Endodermal cell (in vitro differentiated cells): ENCODE measurements around the gene IGF2R. TPM values are rescaled to one million over a fixed set of nuclear protein-coding genes. Genes with fewer than 3 reads are reported as not detected.
A peak's percentile ranks its signal among the peaks of the same experiment; 100 is the strongest.

Experiments used
- DNase-seq: peaks from one replicate; pipeline ENCODE4 v3.0.0-alpha.2; 2017
- H3K27ac ChIP-seq: 2 replicates; pipeline ENCODE4 v1.5.1; 2013; ENCODE audit warnings: mild to moderate bottlenecking, low read depth, low read length, moderate library complexity
- H3K27me3 ChIP-seq: 2 replicates; pipeline ENCODE4 v1.6.1; 2013; ENCODE audit warnings: mild to moderate bottlenecking, low read length, moderate library complexity; ENCODE audit not compliant: insufficient read depth, control insufficient read depth, poor library complexity, severe bottlenecking
- H3K36me3 ChIP-seq: 2 replicates; pipeline ENCODE4 v1.7.0; 2013; ENCODE audit warnings: mild to moderate bottlenecking, low read length, moderate library complexity; ENCODE audit not compliant: control insufficient read depth, insufficient read depth
- H3K4me1 ChIP-seq: one replicate; pipeline ENCODE4 v1.7.0; 2013; ENCODE audit warnings: low read length; ENCODE audit not compliant: control insufficient read depth, insufficient read depth
- H3K4me3 ChIP-seq: 2 replicates; pipeline ENCODE4 v1.5.1; 2013; ENCODE audit warnings: mild to moderate bottlenecking, low read length, moderate library complexity
- H3K9ac ChIP-seq: 2 replicates; pipeline ENCODE4 v1.6.1; 2013; ENCODE audit warnings: mild to moderate bottlenecking, low read length, moderate library complexity; ENCODE audit not compliant: poor library complexity, severe bottlenecking; ENCODE audit errors: extremely low read depth
- H3K9me3 ChIP-seq: 2 replicates; pipeline ENCODE4 v1.6.1; 2013; ENCODE audit warnings: mild to moderate bottlenecking, low read length, moderate library complexity; ENCODE audit not compliant: control insufficient read depth
- H3K27ac Mint-ChIP-seq: 2 replicates; pipeline ENCODE4 v1.8.0; 2020; ENCODE audit warnings: mixed read lengths
- H3K27me3 Mint-ChIP-seq: 2 replicates; pipeline ENCODE4 v1.8.0; 2021; ENCODE audit warnings: mild to moderate bottlenecking, mixed read lengths; ENCODE audit not compliant: insufficient read depth
- H3K36me3 Mint-ChIP-seq: 2 replicates; pipeline ENCODE4 v1.8.0; 2020; ENCODE audit warnings: low read depth, mixed read lengths
- H3K4me1 Mint-ChIP-seq: 2 replicates; pipeline ENCODE4 v1.8.0; 2020; ENCODE audit warnings: mixed read lengths
- H3K4me3 Mint-ChIP-seq: 2 replicates; pipeline ENCODE4 v1.8.0; 2020; ENCODE audit warnings: mild to moderate bottlenecking, moderate library complexity, mixed read lengths
- H3K9me3 Mint-ChIP-seq: 2 replicates; pipeline ENCODE4 v1.8.0; 2020; ENCODE audit warnings: mild to moderate bottlenecking, mixed read lengths
- WGBS, 2 experiments: methylation state at CpG; one replicate each; pipeline versions ENCODE4 v1.1.5 to v1.1.7; 2013; ENCODE audit warnings: missing lambda C conversion rate in 2 of 2, mixed read lengths in 1 of 2; ENCODE audit not compliant: insufficient coverage in 1 of 2, insufficient read length in 1 of 2; 5-methylcytosine and 5-hydroxymethylcytosine counted together
- total RNA-seq, 2 donors: library from RNA; stranded (reverse); fragmentation: NEBNext Ultra II Directional in 1 of 2; extraction: Animal tissue kit (Norgen Biotek cat#: 25700) in 1 of 2; gene quantifications; 2 replicates in 1 of 2; 3 replicates in 1 of 2; pipeline ENCODE4 v1.2.1, GENCODE V29; 2021
- TF ChIP-seq, protein P1 (sequence below): fragments of 200-600 bp; sonication (generic); conservative IDR thresholded peaks from 2 replicates; pipeline ENCODE4 v1.5.0; 2021; ENCODE audit warnings: antibody characterized with exemption, mild to moderate bottlenecking

Gene IGF2R
- total RNA-seq, 2 donors from 2014 or later: 103 to 130 TPM

DNA sequence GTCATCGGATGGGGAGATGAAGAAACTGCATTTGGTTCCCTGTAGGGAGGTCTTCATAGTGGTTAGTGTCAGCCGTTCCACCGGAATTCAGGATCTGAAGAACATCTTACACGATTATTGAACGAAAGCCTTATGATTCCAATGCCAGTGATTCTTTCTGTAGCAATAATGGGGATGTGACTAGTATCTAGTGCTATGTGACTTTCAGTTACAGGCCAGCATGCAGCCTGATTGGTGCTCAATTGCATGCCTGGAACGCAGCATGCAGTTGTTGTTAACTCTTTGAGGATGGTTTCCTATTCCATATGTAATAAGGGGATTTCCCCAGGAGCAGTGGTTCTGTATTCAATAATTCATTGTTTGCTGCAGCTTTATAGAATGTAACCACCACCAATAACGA, 81.1 kb downstream of the IGF2R start:
- Histone ChIP-seq H3K27me3 (no peaks in the 10 kb centered on the region), H3K27ac (no peak overlapping the region), H3K4me1 (no peaks in the 10 kb centered on the region), H3K9me3 (no peaks in the 10 kb centered on the region), H3K36me3 (peaks cover 90% of the 10 kb centered on the region), H3K9ac (no peak overlapping the region), H3K4me3 (no peak overlapping the region)
- peak overlapping the region; percentile 48 for H3K27ac Mint-ChIP-seq
- WGBS, 2 experiments: 96 to 100% methylated on average over 7 of the region's 7 CpGs
- no peak overlapping the region for H3K4me3 Mint-ChIP-seq
- peaks cover 87% of the 10 kb centered on the region for H3K36me3 Mint-ChIP-seq
- no peaks in the 10 kb centered on the region for H3K27me3 Mint-ChIP-seq
- no peak for DNase-seq
- H3K4me1 Mint-ChIP-seq: no peaks in the 10 kb centered on the region
- TF ChIP-seq, protein P1, sequence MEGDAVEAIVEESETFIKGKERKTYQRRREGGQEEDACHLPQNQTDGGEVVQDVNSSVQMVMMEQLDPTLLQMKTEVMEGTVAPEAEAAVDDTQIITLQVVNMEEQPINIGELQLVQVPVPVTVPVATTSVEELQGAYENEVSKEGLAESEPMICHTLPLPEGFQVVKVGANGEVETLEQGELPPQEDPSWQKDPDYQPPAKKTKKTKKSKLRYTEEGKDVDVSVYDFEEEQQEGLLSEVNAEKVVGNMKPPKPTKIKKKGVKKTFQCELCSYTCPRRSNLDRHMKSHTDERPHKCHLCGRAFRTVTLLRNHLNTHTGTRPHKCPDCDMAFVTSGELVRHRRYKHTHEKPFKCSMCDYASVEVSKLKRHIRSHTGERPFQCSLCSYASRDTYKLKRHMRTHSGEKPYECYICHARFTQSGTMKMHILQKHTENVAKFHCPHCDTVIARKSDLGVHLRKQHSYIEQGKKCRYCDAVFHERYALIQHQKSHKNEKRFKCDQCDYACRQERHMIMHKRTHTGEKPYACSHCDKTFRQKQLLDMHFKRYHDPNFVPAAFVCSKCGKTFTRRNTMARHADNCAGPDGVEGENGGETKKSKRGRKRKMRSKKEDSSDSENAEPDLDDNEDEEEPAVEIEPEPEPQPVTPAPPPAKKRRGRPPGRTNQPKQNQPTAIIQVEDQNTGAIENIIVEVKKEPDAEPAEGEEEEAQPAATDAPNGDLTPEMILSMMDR: no peak
- H3K9me3 Mint-ChIP-seq: no peaks in the 10 kb centered on the region

DNA sequence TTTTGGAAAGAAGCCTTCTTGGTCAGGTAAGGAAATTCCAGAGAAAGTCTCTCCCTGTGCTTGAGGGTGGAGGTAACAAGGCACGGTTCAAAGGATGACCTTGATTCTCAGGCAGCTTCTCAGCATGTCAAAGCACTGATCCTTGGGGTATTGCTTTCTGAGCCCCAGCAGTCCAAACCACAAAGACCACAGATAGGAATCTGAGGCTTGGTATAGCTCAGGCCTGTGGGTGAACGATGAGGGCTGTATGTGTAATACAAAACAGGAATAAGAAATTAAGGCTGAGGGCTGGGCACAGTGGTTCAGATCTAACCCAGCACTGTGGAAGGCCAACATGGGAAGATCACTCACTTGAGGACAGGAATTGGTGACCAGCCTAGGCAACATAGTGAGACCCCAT, 82.5 kb downstream of the IGF2R start:
- Histone ChIP-seq H3K4me1 (no peaks in the 10 kb centered on the region), H3K27ac (no peak overlapping the region), H3K4me3 (no peak overlapping the region), H3K9ac (no peak overlapping the region), H3K27me3 (no peaks in the 10 kb centered on the region), H3K9me3 (no peaks in the 10 kb centered on the region), H3K36me3 (peaks cover 90% of the 10 kb centered on the region)
- TF ChIP-seq, protein P1: no peak
- H3K36me3 Mint-ChIP-seq: peaks cover 88% of the 10 kb centered on the region
- H3K4me1 Mint-ChIP-seq: no peaks in the 10 kb centered on the region
- H3K27me3 Mint-ChIP-seq: no peaks in the 10 kb centered on the region
- H3K4me3 Mint-ChIP-seq: no peak overlapping the region
- WGBS, 2 experiments: 98 to 100% methylated on average over 1 to 2 of the region's 2 CpGs
- no peak for DNase-seq
- H3K9me3 Mint-ChIP-seq: no peaks in the 10 kb centered on the region
- no peak overlapping the region for H3K27ac Mint-ChIP-seq

DNA sequence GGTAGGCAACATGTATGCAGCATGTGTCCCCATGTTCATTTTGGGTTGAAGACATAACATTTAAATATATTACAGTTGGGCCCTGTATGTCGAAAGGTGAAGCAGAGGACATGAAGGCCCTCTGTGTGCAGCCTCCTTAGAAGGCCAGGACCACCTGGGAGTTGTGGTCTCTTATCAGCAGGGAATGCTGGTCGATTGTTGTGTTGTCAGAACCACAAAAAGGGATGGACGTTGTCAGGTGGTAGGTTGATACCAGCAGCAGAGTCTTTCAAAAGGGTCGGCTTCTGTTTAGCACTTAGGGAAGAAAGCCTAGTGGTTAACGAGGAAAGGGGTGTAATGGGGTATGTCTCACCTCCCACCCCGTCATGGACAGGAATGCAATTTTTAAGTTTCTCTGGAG, 85.4 kb downstream of the IGF2R start:
- H3K4me3 Mint-ChIP-seq: no peak overlapping the region
- H3K4me1 Mint-ChIP-seq: no peaks in the 10 kb centered on the region
- 84 to 89% methylated on average over 4 to 6 of the region's 6 CpGs for WGBS, 2 experiments
- H3K4me3 ChIP-seq: no peak overlapping the region
- no peaks in the 10 kb centered on the region for H3K9me3 ChIP-seq
- TF ChIP-seq, protein P1: no peak
- no peaks in the 10 kb centered on the region for H3K27me3 ChIP-seq
- no peaks in the 10 kb centered on the region for H3K9me3 Mint-ChIP-seq
- H3K9ac ChIP-seq: no peak overlapping the region
- H3K4me1 ChIP-seq: no peaks in the 10 kb centered on the region
- H3K27me3 Mint-ChIP-seq: no peaks in the 10 kb centered on the region
- no peak overlapping the region for H3K27ac ChIP-seq
- H3K27ac Mint-ChIP-seq: peak overlapping the region; percentile 64
- peaks cover 79% of the 10 kb centered on the region for H3K36me3 Mint-ChIP-seq
- DNase-seq: peak; percentile 29
- peaks cover 89% of the 10 kb centered on the region for H3K36me3 ChIP-seq
